HUDEP-2 (cell line): ENCODE measurements around the gene TOR2A.
"Not testable (repeated sequence)": the region's sequence is repeated elsewhere in the genome, so short reads cannot be mapped to it uniquely, and the experiment has no call there.

Experiments
- DNase-seq, 76 experiments: peaks; one replicate each; lab custom pipeline; 2025; ENCODE audit not compliant: unreplicated experiment in 76 of 76; lab: John Stamatoyannopoulos, UW

TOR2A gene

DNA sequence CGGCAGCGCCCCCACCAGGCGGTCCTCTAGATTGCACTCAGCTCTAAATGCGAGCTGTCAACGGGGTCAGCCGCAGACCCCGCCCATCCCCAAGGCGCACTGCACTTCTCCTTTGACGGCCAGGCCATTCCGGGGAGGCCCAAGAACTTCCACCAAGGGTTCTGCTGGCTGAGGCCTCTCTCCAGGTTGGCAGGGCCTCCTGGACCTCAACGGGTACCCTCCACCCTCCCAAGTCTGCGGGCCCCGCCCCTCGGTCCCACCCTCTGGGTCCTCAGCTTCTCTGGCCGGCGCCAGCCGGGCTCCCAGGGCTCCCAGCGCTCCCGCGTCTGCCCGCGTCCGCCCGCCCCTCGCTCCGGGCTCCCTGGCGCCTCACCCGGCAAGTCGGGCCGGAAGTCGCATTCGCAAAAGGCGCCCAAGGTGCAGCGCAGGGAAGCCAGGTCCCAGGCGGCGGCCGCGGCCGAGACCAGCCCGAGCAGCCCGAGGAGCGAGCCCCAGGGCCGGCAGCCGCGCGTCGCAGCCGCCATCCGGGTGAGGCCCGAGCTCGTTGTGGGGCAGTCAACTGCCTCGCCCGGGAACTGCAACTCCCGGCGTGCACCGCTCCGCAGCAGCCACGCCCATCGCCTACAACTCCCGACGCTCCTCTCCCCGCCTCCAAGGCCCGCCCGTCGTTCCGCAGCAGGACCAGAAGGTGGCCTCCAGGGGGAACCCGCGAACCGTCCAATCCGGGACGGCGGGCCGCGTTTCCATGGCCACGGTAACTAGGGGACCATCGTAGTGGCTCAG is at the start of gene TOR2A:
TSS of gene TOR2A (minus strand) at position 548 of the 783 bp plus-strand sequence. CDS start at position 524, 24 bp downstream.
- peak in 75 of 76 experiments; percentile 34 to 97 (median 94) for DNase-seq

DNA sequence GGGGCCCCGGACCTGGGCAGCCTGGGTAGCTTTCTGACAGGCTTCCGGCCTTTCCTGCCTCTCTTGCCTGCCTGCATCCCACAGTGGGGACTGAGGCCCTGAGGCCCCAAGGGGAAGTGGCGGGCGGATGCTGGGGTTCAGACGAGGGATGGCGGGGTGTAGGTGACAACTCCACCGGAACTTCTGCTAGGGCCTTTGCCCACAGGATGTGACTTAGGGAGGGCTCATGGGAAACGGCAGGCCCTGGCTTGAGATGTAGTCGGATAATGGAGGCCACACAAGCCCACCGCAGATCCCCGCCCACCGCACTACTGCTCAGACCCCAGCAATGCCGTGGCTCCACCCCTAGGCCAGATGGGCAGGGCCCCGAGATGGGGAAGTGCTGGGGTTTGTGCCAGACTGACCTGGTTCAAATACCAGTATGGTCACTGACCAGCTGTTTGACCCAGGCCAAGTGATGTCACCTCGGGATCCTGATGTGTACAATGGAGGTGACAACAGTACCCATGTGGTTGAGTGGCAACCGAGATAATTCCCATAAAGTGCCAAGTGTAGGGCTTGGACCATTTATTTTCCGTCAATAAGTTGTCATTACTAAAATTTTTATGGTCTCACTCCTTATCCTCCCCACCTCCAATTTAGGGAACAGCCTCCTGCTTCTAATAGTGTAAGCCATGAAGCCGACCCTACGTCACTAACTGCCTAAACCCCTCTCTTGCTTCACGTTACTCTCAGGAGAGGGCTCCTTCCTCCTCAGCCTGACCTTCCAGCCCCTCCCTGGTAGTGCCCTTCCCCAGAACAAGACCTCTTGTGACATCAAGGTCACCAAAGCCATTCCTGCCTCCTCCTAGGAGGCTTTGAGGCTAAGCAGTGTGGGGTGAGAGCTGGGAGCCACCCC is 48.3 kb upstream of the TOR2A start:
- DNase-seq: peak in 1 of 76 experiments; percentile 15

DNA sequence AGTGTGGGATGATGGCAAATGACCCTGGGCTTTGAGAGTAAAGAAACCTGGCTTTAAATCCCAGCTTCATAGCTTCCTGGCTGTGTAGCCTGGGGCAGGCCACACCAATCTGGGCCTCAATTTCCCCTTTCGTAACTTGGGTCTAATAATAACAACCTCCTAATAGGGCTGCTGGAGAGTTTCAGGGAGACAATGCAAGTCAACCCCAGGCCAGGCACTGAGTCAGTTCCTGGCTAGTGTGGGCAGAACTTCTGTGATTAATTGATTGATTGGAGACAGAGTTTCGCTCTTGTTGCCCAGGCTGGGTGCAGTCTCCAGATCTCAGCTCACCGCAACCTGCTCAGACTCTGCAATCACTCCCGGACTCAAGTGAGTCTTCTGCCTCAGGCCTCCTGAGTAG is 46.7 kb upstream of the TOR2A start:
- no peak for DNase-seq

DNA sequence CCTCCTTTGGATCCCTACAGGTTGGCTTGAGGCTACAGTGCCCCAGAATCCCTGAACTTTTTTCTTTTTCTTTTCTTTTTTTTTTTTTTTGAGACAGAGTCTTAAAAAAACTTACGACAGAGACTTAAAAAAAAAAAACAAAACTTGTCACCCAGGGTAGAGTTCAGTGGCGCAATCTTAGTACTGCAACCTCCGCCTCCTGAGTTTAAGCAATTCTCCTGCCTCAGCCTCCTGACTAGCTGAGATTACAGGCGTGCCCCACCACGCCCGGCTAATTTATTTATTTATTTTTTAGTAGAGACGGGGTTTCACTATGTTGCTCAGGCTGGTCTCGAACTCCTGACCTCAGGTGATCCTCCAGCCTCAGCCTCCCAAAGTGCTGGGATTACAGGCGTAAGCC is 45.8 kb upstream of the TOR2A start:
- DNase-seq: not testable (repeated sequence)

DNA sequence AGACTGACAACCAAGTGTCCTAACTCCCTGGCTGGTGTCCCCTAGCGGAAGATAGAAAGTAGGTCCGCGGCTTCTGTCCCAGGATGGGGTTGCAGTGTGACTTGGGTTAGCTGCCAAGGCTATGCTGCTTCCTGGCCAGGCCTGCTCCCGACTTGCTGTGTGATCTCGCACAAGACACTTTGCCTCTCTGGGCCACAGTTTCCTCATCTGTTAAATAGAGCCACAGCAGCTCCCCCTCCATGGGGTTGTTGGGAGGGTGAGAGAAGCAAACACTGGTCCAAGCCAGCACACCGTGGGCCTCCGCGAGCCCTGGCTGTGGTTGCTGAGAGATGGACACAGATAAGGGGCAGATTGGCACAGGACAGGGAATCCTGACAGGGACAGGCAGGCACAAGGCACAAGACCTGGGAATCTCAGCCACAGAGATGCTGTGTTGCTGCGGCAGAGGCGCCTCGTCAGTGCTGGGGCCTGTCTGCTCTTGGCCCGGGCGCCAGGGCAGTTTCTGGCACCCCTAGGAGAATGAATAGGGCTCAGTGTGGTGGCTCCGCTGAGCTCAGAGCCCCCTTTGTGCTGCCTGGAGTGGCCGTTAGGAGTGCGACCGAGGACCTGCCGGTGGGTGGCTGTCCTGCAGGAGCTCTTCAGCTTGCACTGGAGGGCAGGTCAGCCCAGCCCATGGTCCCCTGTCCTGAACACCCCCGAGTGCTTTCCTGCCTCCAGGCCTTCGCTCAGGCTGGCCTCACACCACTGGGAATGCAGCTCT is 45.2 kb upstream of the TOR2A start:
- DNase-seq: no peak

DNA sequence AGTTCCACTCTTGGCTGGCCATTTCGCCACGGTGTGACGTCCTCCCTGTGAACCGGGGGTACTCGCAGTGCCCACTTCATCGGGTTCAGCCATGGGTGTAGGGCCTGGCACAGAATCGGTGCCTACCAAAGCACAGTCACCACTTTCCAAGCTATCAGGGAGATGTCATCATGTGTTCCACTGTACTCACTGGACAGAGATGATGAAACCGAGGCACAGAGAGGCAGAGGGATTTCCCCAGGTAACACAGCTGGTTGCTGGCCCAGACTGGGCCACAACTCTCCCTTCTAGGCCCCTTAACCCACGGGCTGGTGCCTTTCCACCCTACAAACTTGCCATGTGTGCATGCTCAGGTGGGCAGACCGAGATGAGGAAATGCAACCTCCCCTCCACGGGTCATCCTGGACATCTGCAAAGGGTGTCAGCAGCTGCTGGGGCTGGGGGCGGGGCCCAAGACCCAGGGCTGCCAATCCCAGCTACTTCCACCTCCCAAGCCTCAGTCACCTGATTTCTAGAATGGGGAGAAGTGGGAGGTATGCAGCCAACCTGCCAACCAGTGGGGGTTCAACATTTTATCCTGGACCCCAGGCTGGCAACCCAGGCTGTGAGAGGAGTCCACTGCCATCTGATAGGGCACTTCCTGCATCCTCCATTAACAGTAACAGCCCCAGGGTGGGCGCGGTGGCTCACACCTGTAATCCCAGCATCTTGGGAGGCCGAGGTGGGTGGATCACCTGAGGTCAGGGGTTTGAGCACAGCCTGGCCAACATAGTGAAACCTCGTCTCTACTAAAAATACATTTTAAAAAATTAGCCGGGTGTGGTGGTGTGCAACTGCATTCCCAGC is 44.3 kb upstream of the TOR2A start:
- DNase-seq: no peak

DNA sequence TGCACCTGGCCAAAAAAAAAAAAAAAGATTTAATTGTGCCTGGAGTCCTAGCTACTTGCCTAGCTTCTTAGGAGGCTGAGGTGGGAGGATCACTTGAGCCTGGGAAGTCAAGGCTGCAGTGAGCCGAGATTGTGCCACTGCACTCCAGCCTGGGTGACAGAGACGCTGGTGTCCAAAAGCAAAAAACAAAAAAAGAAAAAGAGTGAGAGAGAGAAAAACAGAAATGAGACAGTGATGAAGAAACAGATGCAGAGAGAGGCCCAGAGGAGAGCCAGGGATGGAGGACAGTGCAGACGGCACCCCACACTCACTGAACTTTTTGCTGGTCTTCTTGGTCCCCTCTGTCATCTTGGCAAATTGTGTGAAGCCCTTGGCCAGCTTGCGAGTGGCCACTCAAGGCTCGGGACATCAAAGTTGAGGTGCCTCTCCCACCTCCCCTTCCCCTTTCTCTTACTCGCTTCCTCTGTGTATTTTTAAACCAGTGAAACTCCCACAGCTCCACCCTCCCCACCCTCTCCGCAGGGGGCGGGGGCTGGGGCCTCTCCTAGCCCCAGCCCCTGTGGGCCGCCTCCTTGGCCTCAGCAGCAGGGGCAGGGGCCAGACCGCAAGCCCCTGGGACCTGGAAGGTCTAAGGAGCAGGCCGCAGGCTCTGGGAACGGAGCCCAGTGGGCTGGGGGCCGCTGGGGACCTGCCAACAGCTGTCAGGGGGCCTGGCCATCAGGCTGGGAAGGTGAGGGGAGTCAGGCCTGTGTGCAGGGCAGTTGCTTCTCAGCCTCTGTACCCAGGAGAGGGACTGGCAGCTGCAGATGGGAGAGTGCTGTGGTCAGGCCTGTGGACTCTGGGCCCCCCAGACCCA is 43.4 kb upstream of the TOR2A start, which contains the start of gene SH2D3C:
TSS of gene SH2D3C (minus strand) at position 387 of the 856 bp plus-strand sequence. CDS start at position 348, 39 bp downstream.
- DNase-seq: no peak

DNA sequence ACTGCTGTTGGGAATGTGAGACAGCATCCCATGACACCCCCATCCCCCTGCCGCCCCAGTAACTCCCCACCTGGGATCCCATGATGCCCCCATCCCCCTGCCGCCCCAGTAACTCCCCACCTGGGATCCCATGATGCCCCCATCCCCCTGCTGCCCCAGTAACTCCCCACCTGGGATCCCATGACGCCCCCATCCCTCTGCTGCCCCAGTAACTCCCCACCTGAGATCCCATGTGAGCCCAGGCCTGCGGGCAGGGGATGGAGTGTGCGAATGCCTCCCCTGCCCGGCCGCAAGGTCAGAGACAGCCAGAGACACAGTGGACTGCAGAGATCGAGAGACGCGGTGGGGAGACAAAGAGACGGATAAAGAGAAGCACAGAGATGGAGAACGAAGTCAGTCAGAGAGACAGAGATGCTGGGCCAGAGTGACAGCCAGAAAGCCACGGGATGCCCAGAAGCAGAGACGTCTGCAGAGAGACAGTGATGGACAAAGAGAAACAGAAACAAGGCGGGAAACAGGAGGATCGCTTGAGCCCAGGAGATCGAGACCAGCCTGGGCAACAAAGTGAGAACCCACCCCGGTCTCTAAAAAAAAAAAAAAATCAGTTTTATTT is 42.4 kb upstream of the TOR2A start:
- no peak for DNase-seq

DNA sequence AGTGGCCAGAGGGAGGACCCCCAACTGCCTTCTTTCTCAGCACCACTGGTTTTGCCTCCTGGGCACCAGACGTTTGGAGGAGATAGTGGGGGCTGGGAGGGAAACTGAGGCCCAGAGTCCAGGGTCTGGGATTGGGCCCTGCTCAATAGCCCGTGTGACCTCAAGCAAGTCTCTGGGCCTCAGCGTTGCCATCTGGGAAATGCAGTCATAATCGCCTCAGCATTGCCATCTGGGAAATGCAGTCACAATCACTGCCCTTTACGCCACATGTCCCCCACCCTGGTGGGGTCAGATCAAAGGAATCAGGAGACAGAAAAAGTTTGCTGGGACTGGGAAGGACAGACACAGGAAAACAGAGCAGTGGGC is 41.8 kb upstream of the TOR2A start:
- no peak for DNase-seq

DNA sequence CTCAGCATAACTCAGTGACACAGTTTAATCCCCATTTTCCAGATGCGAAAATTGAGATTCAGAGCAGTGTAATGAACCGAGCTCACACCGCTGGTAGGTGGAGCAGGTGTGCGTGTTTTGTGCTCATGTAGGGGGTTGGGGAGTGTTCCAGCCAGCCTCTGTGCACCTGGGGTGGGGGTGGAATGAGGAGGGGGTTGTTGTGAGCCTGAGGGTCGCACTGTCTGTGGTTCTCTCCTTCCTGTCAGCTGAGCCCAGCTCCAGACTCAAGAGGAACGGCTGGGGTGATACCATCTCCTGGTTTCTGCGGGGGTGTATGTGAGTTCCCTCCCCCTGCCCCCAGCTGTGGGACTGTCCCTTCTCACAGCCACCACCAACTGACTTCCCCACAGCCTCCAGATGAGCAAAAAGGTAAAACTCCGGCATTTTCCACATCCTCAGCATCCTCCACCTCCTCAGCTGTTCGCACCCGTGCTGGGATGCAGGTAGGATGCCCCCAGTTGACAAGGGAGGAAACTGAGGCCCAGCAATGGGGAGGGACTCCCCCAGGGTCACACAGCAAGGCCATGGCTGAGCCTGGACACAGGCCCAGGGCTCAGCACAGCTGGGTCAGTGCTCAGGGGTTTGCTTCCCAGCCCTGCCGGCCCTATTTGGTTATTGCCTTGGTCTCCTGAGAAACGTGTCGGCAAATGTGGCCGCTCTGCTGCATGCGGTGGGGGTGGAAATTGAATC is 41.3 kb upstream of the TOR2A start:
- DNase-seq: peak in 55 of 76 experiments; percentile 7 to 77 (median 47)

DNA sequence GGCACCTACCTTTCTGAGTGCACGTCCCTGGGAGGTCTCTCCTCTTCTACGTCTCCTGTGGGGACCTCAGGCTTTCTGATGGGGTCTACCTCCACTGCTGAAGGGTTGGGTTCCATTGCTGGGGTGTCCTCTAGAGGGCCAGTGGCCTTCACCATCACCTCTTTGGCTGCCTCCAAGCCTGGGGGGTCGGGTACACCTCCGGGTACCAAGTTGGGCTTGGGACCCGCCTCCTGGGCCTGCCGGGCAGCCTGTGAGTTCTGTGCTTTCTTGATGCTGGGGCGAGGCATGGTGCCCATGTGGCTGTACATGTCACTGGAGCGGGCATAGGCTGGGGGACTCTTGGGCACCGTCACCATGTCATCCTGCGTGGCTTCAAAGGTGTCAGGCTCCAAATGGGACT is 38.9 kb upstream of the TOR2A start:
- no peak for DNase-seq

DNA sequence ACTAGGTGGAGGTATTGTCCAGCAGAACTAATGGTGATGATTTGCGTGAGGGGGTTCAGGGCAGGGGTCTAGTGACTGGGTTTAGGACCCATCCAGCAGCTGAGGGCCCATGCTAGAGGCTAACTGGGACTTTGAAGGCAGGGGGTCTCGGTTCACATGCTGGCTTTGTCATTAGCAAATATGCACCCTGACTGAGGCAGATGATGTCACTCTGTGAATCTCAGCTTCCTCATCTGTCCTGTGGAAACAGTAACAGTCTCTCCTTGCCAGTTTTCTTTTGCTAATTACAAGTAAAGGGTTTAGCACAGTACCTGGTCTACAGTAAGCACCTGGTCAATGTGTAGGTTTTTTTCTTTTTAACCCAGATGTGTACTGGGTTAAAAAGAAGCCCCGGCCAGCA is 38.2 kb upstream of the TOR2A start:
- DNase-seq: no peak

DNA sequence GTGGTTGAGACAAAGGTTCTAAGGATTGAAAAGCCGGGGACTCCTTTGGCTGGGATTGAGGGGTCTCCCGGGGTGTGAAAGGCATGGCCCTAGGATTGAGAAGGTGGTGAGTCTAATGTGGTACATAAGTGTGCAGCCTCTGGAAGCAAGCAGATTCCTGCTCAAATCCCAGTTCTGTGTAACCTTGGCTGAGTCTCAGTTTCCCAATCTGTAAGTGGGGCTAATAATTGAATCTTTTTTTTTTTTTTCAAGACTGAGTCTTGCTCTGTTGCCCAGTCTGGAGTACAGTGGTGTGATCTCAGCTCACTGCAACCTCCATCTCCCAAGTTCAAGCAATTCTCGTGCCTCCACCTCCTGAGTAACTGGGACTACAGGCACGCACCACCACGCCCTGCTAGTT is 37.5 kb upstream of the TOR2A start:
- DNase-seq: no peak

DNA sequence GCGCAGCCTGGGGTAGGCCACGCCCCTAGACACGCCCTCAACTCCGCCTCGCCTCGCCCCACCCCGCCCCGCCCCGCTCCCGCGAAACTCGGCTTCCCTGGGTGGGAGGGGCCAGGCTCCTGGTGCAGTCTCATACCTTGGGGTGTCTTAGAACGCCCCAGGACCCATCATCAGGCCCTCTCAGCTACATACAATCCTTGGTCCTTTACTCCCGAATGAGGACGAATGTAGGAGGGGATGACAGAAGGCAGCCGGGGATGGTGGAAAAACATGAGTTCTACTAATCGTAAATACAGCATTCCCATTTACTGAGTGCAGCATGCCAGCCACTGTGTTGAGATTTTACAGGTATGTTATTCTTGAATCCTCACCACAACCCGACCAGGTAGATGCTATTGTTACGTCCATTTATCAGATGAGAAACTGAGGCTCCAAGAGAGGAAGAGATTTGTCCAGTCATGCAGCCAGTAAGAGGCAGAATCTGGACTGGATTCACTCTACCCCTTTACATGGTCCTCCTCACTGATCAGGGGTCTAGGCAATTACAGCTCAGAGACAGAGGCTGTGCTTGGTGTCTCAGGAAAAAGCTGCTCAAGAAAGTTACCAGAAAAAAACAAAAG is 36.6 kb upstream of the TOR2A start:
- DNase-seq: no peak

DNA sequence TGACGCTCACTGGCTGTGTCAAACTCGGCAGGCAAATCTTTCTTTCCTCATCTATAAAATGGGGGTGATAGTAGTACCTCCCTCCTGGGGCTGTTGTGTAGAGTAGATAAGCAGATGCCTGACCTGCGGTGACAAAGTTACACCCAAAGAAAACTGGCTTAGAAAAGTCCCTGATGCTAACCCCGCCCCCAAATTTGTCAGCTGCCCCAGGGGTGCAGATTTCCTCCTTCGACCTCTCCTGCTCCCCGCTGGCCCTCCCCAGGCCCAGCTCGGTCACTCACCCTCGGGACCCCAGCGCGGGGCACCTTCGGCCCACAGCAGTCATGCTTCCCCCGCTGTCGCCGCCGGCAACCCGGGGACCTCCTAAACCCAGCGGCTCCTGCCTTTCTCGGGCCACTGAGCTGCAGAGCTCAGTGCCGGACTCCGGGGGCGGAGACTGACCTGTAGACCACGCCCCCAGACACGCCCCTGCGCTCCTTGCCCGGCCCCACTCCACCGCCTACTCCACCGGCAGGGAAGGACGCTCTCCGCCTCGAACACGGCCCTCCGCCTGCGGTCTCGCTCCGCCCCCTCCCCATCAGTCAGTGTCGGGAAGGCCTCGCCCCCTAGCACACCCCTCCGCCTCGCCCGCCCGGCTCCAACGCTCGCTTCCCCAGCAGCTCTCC is 35.9 kb upstream of the TOR2A start:
- DNase-seq: peak; percentile 42 to 98 (median 94)

DNA sequence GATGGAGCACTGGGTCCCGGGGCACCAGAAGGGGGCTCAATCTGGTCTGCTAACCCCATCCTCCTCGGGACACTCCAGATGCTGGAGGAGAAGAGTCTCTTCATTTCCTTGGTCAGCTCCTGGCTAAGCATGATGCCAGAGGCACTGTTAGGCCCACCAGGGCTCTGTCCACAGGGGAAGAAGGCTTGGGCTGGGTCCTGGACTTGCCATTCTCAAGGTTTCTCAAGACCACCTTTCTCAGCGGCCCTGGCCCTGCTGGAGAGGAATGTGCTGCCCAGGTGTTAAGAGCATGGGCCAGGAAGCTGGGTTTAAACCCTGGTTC is 35.5 kb upstream of the TOR2A start:
- peak in 1 of 76 experiments; percentile 31 for DNase-seq

DNA sequence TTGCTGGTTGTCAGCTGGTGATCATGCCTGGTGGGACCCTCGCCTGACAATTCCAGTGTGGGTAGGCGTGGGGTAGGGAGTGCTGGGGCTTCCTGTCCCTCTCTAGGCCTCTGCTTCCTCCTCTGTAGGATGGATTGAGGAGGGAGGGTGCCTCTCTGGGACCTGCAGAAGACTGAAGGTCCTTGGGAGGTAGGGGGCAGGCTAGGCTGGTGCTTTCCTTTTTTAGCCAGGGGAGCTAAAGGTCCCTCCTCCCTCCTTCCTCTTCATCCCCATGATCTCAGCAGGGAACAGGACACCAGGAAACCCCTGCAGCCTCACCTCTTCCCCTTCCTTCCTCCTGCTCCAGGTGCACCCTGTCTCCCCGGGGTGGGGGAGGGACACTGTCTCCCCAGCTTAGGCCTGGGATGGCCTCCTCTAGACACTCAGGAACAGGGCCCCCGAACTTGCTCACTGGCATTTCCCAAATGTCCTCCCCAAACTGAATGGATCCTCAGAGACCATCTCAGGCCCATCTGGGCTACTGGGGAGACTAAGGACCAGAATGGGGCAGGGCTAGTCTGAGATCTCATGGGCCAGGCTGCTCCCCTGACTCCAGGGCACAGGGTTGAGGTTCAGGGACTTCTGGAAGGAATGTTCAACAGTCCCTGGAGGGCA is 35.0 kb upstream of the TOR2A start:
- DNase-seq: no peak
